BLaER1 (cell line): ENCODE results near the gene UNC5A.

Experiments used
- H3K27ac ChIP-seq: shearing (Covaris generic); formaldehyde crosslinking; 2 replicates; pipeline ENCODE4 v1.8.1; 2022
- H3K27me3 ChIP-seq: shearing (Covaris generic); formaldehyde crosslinking; 2 replicates; pipeline ENCODE4 v1.8.1; 2022
- H3K36me3 ChIP-seq: shearing (Covaris generic); formaldehyde crosslinking; 2 replicates; pipeline ENCODE4 v1.8.1; 2022
- H3K4me1 ChIP-seq: shearing (Covaris generic); formaldehyde crosslinking; 2 replicates; pipeline ENCODE4 v1.8.1; 2022
- H3K4me2 ChIP-seq: shearing (Covaris generic); formaldehyde crosslinking; 2 replicates; pipeline ENCODE4 v1.8.1; 2022
- H3K4me3 ChIP-seq: shearing (Covaris generic); formaldehyde crosslinking; 2 replicates; pipeline ENCODE4 v1.8.1; 2022
- H3K9ac ChIP-seq: shearing (Covaris generic); formaldehyde crosslinking; 2 replicates; pipeline ENCODE4 v1.8.1; 2022
- H3K9me3 ChIP-seq: shearing (Covaris generic); formaldehyde crosslinking; 2 replicates; pipeline ENCODE4 v1.8.1; 2022
- H4K20me1 ChIP-seq: shearing (Covaris generic); formaldehyde crosslinking; 2 replicates; pipeline ENCODE4 v1.8.1; 2022
- Cebpa-rat ChIP-seq: shearing (Covaris generic); IDR thresholded peaks from 2 replicates; pipeline ENCODE4 v1.8.1; 2022

The UNC5A gene

DNA sequence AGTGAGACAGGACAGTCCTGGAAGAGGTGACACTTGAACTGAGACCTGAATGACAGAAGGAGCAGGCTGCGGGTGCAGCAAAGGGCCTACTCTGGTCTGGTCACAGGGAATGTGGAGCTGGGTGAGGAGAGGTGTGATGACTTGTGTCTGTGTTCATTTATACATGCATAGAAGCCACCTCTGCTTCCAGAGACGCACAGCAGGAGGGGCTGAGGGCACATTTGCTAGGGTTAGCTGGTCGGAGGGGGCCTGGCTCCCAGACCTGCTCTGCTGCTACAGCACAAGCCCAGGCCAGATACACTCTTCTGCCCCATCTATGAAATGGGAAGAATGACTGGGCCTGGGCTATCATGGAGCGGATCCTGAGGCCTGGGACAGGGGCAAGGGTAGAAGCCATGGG lies 15.6 kb downstream of the UNC5A start:
- Histone ChIP-seq H3K27ac (no peak overlapping the region), H3K4me2 (no peak overlapping the region), H3K27me3 (peaks cover 2% of the 10 kb centered on the region; the same call in 1 of the 2 replicates), H3K4me3 (no peak overlapping the region), H3K36me3 (no peaks in the 10 kb centered on the region), H3K9me3 (no peaks in the 10 kb centered on the region), H3K4me1 (peaks cover 11% of the 10 kb centered on the region), H3K9ac (no peak overlapping the region), H4K20me1 (peaks cover 6% of the 10 kb centered on the region; the same call in 1 of the 2 replicates)
- no peak for TF ChIP-seq Cebpa-rat

DNA sequence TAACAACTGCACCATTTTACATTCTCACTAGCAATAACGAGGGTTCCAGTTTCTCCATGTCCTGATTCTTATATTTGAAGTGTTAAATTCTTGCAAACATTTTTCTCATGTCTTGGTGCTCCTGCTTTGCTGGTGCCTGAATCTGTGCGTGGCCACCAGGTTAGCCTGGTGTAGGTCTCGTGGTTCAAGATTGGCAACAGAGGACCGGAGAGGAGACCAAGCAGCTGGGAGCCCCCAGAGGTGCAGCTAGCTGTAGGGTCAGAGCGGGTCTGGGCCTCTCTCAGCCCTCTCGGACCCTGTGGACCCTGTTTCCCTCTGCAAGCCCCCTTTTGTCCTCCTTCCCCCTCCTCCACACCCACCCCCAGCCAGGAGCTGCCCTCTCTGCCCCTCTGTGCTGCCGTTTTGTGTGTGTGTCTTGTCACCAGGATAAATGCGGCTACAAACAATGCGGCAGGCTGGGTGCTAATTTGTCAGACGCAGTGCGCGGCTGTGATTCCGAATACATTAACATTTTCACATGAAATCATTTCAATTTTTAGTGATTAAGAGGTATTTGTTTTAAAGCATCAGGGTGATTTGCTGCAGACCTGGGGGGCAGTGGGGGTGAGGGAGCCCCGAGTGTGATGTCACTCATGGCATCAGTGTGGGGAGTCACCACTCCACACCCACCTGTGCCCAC lies 17.5 kb downstream of the UNC5A start:
- no peak overlapping the region for H3K9ac ChIP-seq
- no peaks in the 10 kb centered on the region for H3K27me3 ChIP-seq
- H3K9me3 ChIP-seq, result no peaks in the 10 kb centered on the region
- TF ChIP-seq Cebpa-rat, result no peak
- H3K4me2 ChIP-seq, result no peak overlapping the region
- no peaks in the 10 kb centered on the region for H3K36me3 ChIP-seq
- peaks cover 13% of the 10 kb centered on the region; the same call in 1 of the 2 replicates for H4K20me1 ChIP-seq
- H3K4me3 ChIP-seq, result no peak overlapping the region
- H3K4me1 ChIP-seq, result peaks cover 8% of the 10 kb centered on the region
- no peak overlapping the region for H3K27ac ChIP-seq

DNA sequence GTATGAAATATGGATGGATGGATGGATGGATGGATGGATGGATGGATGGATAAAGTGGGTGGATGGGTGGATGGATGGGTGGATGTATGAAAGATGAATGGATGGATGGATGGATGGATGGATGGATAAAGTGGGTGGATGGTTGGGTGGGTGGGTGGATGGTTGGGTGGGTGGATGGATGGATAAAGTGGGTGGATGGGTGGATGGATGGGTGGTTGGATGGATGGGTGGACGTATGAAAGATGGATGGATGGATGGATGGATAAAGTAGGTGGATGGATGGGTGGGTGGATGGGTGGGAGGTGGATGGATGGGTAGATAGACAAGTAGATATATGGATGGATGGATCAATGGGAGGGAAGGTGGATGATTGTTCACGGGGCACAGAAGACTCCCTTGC lies 19.0 kb downstream of the UNC5A start:
- H3K9me3 ChIP-seq, result no peaks in the 10 kb centered on the region
- H4K20me1 ChIP-seq, result peaks cover 17% of the 10 kb centered on the region; the same call in 1 of the 2 replicates
- no peaks in the 10 kb centered on the region for H3K36me3 ChIP-seq
- peaks cover 5% of the 10 kb centered on the region; the same call in 1 of the 2 replicates for H3K27me3 ChIP-seq
- TF ChIP-seq Cebpa-rat, result no peak
- no peak overlapping the region for H3K9ac ChIP-seq
- no peak overlapping the region for H3K4me2 ChIP-seq
- no peaks in the 10 kb centered on the region for H3K4me1 ChIP-seq
- no peak overlapping the region for H3K4me3 ChIP-seq
- H3K27ac ChIP-seq, result no peak overlapping the region

DNA sequence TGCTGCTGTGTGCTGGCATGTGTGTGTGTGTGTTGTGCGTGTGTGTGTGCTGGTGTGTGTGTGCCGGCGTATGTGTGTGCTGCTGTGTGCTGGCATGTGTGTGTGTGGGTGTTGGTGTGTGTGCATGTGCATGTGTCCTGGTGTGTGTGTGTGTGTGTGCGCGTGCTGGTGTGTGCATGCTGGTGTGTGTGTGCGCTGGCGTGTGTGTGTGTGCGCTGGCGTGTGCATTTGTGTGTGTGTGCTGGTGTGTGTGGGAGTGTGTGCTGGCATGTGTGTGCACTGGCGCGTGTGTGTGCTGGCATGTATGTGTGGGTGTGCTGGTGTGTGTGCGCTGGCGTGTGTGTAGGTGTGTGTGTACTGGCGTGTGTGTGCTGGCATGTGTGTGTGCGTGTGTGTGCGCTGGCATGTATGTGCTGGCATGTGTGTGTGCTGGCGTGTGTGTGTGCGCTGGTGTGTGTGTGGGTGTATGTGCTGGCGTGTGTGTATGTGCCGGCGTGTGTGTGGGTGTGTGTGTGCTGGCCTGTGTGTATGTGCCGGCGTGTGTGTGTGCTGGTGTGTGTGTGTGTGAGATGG lies 20.1 kb downstream of the UNC5A start:
- Histone ChIP-seq H3K4me2 (no peak overlapping the region), H3K27me3 (peaks cover 17% of the 10 kb centered on the region), H3K27ac (no peak overlapping the region), H3K9me3 (no peaks in the 10 kb centered on the region), H3K36me3 (no peaks in the 10 kb centered on the region), H3K4me3 (no peak overlapping the region), H4K20me1 (peaks cover 28% of the 10 kb centered on the region; the same call in 1 of the 2 replicates), H3K4me1 (no peaks in the 10 kb centered on the region), H3K9ac (no peak overlapping the region)
- TF ChIP-seq Cebpa-rat, result no peak

DNA sequence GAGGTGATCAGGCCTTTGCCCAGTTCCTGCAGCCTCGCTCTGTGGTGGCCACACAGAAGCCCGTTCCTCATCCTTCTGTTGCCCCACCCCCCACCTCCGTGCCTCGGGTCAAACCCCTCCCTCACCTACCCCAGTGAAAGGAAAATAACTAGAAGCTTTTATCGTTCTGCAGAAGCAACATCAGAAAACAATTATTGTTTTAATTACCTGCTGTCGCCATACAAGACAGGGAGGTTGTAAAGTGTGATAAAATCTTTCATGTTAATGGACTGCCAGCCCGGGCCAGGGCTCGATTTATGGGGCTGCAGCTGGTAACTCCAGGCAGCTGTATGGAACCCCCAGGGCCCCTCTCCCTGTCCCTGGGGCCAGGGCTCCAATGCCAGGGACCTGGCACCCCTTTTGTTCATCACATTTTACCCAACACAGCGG lies 20.6 kb downstream of the UNC5A start:
- Histone ChIP-seq H3K9ac (no peak overlapping the region), H4K20me1 (peaks cover 26% of the 10 kb centered on the region; the same call in 1 of the 2 replicates), H3K4me1 (no peaks in the 10 kb centered on the region), H3K27ac (no peak overlapping the region), H3K27me3 (peaks cover 21% of the 10 kb centered on the region), H3K4me3 (no peak overlapping the region), H3K9me3 (no peaks in the 10 kb centered on the region), H3K4me2 (no peak overlapping the region), H3K36me3 (no peaks in the 10 kb centered on the region)
- no peak for TF ChIP-seq Cebpa-rat

DNA sequence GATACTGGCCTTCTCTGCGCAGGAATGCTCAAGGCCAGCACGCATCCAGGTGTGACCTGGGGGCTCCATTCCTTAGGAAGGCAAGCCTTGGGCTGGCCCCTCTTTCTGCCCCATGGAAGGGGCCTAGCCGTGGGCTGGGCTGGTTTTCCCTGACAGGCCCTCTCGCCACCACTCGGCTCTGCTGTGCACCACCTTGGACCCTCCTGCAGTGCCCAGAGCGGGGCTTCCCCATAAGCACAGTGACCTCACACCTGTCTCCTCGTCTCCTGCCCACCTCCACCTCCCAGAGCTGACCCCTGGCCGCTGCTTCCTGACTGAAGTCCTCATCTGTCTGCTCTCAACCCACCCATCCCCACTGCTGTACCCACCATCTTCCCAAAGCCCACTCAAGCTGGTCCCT lies 21.1 kb downstream of the UNC5A start:
- Histone ChIP-seq H3K9me3 (no peaks in the 10 kb centered on the region), H3K36me3 (no peaks in the 10 kb centered on the region), H3K27ac (no peak overlapping the region), H3K27me3 (peaks cover 25% of the 10 kb centered on the region), H3K4me2 (no peak overlapping the region), H3K9ac (no peak overlapping the region), H3K4me3 (no peak overlapping the region), H3K4me1 (no peaks in the 10 kb centered on the region), H4K20me1 (peaks cover 29% of the 10 kb centered on the region; the same call in 1 of the 2 replicates)
- TF ChIP-seq Cebpa-rat, result no peak

DNA sequence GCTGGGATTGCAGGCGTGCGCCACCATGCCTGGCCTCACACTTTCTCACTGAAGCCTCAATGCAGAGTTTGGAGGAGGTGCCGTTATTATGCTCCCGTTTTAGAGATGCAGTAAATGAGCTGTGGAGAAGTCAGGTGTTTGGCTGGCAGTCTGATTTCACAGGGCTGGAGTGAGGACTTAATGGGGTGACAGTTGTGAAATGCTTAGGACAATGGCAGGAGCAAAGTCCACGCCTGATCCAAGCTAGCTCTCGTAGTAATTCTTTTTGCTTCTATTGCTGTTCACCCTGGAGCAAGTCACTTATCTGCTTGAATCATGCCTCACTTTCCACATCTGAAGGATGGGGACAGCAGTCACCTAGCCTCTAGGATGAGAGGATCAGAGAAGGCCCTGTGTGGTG lies 21.8 kb downstream of the UNC5A start:
- Histone ChIP-seq H3K36me3 (no peaks in the 10 kb centered on the region), H3K9ac (no peak overlapping the region), H3K4me1 (no peaks in the 10 kb centered on the region), H3K27me3 (peaks cover 26% of the 10 kb centered on the region), H3K4me3 (no peak overlapping the region), H3K9me3 (no peaks in the 10 kb centered on the region), H4K20me1 (peaks cover 36% of the 10 kb centered on the region; the same call in 1 of the 2 replicates), H3K4me2 (no peak overlapping the region), H3K27ac (no peak overlapping the region)
- no peak for TF ChIP-seq Cebpa-rat

DNA sequence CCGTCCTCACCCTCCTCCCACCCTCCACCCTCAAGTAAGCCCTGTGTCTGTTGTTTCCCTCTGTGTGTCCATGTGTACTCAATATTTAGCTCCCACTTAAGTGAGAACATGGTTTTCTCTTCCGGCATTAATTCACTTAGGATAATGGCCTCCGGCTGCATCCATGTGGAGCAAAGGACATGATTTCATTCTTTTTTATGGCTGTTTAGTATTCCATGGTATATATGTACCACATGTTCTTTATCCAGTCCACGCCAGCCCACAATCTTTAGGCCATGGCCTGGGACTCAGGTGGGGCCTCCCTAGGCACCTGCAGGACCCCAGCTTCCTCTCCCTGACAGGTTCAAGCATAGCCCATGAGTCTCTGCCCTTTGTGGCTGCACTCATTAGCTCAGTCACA lies 22.9 kb downstream of the UNC5A start:
- no peak overlapping the region for H3K27ac ChIP-seq

DNA sequence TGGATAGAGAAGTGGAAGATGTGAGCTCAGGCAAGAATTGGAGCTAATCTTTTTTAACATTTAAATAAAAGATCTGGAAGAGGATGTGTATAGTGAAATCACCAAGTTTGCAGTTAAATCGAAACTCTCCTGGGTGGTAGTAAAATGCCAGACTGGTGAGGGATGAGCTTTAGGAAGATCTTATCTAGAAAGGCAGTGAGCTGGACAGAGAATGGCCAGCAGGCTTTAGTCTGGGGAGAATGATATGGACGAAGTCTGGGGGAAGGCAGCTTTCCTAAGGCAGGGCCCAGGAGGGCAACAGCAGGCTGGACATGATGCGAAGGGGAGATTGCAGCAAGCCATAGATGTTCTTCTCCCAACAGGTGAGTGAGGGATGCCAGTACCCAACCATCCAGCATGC lies 25.6 kb downstream of the UNC5A start:
- H3K4me3 ChIP-seq, result no peak overlapping the region
- peaks cover 71% of the 10 kb centered on the region; the same call in 1 of the 2 replicates for H4K20me1 ChIP-seq
- H3K4me2 ChIP-seq, result no peak overlapping the region
- H3K9me3 ChIP-seq, result no peaks in the 10 kb centered on the region
- H3K36me3 ChIP-seq, result no peaks in the 10 kb centered on the region
- no peak overlapping the region for H3K27ac ChIP-seq
- H3K9ac ChIP-seq, result no peak overlapping the region
- no peak for TF ChIP-seq Cebpa-rat
- peaks cover 47% of the 10 kb centered on the region for H3K27me3 ChIP-seq
- H3K4me1 ChIP-seq, result no peaks in the 10 kb centered on the region

More for the DNA sequence above, 22.9 kb downstream of the UNC5A start:
- TF ChIP-seq Cebpa-rat, result no peak
- no peaks in the 10 kb centered on the region for H3K36me3 ChIP-seq
- peaks cover 45% of the 10 kb centered on the region; the same call in 1 of the 2 replicates for H4K20me1 ChIP-seq
- H3K9me3 ChIP-seq, result no peaks in the 10 kb centered on the region
- no peaks in the 10 kb centered on the region for H3K4me1 ChIP-seq
- H3K9ac ChIP-seq, result no peak overlapping the region
- H3K27me3 ChIP-seq, result peaks cover 26% of the 10 kb centered on the region
- no peak overlapping the region for H3K4me3 ChIP-seq
- no peak overlapping the region for H3K4me2 ChIP-seq

DNA sequence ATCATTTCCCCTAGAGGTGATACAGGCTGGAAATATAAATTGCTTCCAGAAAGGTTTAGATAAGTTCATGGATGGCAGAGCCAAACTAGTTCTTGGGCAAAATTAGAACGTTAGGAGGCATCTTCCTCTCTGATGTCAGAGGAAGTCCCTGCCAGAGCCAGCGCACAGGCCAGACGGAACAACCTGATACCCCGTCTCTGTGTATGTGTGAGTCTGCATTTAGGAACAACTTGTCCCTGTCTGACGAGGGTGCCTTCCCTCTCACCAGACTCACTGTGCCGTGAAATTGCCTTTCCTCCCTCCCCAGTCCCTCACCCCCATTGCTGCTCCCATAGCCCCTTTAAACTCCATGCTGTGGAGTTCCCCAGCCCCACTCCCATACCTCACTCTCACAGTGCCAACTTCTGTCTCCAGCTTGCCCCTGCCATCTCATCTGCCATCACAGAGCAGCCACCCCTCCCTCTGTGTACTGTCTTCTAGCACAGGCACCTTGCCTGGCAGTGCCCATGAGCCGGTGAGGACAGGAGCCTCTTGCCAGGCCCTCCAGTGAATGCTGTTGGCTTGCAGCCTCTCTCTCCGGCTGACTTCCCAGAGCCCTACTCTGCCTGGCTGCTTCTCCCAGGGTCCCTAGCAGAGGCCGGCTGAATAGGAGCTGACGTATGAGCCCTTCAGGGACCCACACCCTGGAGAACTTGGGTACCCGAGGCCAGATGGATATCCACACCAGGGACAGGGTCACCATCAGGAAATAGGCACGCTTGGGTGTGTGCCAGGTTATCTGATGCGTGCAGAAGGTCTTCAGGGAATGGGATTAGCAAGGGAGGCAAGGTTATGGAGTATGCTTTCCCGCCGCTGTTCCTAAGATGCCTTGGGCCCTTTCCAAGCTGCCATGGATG lies 26.7 kb downstream of the UNC5A start:
- peaks cover 52% of the 10 kb centered on the region for H3K27me3 ChIP-seq

More for the DNA sequence above, 26.7 kb downstream of the UNC5A start:
- no peaks in the 10 kb centered on the region for H3K4me1 ChIP-seq
- H4K20me1 ChIP-seq, result peaks cover 78% of the 10 kb centered on the region; the same call in 1 of the 2 replicates
- H3K4me3 ChIP-seq, result no peak overlapping the region
- H3K27ac ChIP-seq, result no peak overlapping the region
- H3K9ac ChIP-seq, result no peak overlapping the region
- H3K4me2 ChIP-seq, result no peak overlapping the region
- H3K9me3 ChIP-seq, result no peaks in the 10 kb centered on the region
- no peaks in the 10 kb centered on the region for H3K36me3 ChIP-seq
- no peak for TF ChIP-seq Cebpa-rat
